HG02588 (cell line): ENCODE results near the gene SH3RF2.
"Not testable (repeated sequence)": the region's sequence is repeated elsewhere in the genome, so short reads cannot be mapped to it uniquely, and the experiment has no call there.

Source experiments
- ATAC-seq: cut with Tn5 transposase; IDR thresholded peaks from one replicate; pipeline ENCODE4 v1.9.1; 2021; ENCODE audit warnings: mild to moderate bottlenecking, moderate library complexity; ENCODE audit not compliant: unreplicated experiment

SH3RF2 gene

DNA sequence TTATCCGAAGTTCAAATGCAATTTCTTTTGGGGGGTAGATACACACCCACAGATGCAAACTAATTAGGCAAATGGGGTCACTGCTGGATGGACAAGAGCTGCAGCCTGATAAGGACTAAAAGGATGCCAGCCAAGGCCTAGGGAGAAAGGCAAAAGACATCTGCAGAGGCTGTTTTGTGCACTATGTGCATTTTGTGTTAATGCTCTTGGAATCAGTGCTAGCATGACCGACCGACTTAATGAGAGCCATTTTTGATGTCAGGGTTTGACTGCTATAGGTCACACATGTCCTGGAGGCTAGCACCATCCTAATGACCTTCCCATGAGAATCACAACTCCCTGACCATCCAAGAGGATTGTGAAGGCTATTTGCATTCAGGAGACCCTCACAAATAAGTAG, 134.4 kb downstream of the SH3RF2 start:
- no peak for ATAC-seq

DNA sequence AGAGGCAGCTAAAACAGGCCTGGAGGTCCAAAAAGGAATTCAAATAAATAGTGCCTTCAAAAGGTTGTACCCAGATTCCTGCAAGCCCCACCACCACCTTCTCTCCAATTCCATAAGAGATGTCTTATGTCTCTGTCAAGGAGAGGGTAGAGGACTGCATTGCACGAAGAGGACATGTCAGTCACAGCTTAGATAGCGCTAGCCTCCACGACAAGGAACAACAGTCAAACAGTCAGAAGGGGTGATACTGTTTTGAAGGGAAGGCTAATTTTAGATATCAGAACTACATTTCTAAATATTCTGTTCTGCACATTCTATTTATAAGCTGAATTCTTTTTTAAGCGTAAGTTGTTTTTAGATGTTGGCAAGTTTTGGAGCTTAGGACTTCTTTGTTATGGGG, 134.8 kb downstream of the SH3RF2 start:
- no peak for ATAC-seq

- no peak for ATAC-seq
Observed at GRCh38 chr5:146072595-146072994, 136.2 kb downstream of the SH3RF2 start.

DNA sequence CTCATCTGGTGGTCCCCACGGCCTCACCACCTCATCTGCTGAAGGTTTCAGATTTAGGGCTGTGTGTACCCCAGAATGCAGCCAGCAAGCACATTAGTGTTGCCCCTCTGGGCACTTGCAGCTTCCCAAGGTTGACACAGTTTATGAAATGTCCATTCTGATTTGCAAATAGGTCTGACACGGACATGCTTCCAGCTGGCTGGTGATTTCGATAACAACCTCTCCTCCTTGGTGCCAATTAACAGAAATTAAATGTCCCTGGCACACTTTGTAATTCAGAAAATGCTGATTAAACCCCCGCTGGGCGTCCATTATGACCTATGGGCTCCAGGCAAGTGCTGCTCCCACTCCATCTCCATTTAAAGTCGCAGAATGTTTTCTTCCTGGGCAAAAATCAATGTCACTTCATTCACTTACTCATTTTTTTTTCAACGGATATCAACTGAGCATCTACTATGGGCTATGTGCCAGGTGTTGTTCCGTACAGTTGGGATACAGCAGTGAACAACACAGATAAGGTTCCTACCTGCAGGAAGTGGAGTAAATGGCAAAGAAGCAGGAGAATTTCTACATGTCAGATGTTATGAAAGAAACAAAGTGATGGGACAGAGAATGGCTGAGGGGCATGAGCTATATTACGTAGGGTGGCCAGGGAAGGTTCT, 137.0 kb downstream of the SH3RF2 start:
- no peak for ATAC-seq

DNA sequence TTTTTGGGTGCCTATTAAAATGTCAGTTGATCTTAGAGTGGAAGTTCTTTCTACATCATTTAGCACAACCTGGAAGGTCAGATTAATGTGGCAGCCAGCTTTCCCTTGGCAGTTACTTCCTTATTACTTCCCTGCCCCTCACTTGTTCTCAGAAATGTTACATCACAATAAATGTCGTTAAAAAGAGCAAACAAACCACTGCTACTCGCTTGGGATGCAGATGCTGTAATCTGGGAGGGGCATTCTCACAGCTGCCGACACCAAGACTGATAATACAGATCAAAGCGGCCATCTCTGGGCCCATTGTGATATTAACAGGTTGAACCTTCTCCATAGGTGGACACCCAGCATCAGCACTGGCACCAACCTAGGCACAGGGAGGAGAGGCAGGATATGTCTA, 139.7 kb downstream of the SH3RF2 start:
- no peak for ATAC-seq

DNA sequence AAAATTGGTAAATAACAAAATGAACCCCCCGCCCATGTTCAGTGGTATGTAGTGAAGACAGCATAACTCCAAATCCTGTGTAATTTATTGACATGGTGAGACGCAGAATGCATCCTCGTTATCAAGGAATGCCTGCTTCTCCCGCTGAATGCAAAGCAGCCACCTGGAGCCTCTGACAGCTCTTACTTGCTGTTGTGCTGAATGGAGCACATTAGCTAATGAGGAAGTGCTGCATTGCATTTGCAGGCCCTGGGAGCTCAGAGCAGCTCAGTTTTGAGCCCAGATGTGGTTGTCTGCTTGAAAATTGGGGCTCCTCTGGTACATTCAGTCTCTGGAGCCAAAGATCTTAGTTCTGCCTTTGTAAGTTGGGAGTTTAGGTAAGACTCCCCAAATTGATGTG, 140.1 kb downstream of the SH3RF2 start:
- ATAC-seq, result no peak

- no peak for ATAC-seq
Observed at GRCh38 chr5:146078566-146078965, 142.2 kb downstream of the SH3RF2 start.

- ATAC-seq, result no peak
Observed at GRCh38 chr5:146079695-146080373, 143.5 kb downstream of the SH3RF2 start.

- ATAC-seq, result no peak
Observed at GRCh38 chr5:146081556-146081955, 145.2 kb downstream of the SH3RF2 start.

- ATAC-seq, result peak; percentile 98
Observed at GRCh38 chr5:146082798-146083197, 146.4 kb downstream of the SH3RF2 start.

- no peak for ATAC-seq
Observed at GRCh38 chr5:146084376-146084775, 148.0 kb downstream of the SH3RF2 start.

- ATAC-seq, result no peak
Observed at GRCh38 chr5:146088098-146088497, 151.7 kb downstream of the SH3RF2 start.

DNA sequence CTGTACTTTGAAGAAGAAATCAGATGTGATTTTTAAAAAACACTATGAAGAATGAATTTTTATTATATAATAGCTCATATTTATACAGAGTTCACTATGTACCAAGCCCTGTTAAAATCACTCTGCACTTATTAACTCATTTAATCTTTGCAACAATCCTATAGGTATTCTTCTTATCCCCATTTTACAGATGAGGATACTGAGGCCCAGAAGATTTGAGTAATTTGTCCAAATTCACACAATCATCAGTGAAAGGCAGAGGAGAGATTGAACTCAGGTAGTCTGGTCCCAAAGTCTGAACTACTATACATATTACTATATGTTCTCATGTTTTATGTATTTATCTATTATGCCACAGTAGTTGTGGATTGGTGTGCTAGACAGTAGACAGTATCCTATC, 152.9 kb downstream of the SH3RF2 start:
- no peak for ATAC-seq

DNA sequence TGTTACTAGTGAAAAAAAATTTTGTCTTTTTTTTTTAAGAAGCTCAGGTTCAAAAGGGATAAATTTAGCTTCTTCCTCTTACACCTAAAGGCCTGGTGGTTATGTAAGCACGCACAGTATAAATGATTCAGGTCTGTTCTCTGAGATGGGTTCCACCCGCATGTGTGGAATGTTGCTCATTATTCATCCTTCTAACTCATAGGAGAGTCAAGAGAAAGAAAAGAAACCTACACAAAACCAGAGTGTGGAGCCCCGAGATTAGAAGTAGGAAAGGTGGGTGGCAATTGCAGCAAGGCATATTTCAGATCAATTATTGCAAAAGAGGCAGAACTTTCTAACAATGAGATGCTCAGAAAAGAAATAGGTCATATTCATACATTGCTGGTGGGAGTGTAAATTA, 155.5 kb downstream of the SH3RF2 start:
- ATAC-seq, result no peak

GRCh38 chr5:146098047-146098446, 161.7 kb downstream of the SH3RF2 start:
- no peak for ATAC-seq

DNA sequence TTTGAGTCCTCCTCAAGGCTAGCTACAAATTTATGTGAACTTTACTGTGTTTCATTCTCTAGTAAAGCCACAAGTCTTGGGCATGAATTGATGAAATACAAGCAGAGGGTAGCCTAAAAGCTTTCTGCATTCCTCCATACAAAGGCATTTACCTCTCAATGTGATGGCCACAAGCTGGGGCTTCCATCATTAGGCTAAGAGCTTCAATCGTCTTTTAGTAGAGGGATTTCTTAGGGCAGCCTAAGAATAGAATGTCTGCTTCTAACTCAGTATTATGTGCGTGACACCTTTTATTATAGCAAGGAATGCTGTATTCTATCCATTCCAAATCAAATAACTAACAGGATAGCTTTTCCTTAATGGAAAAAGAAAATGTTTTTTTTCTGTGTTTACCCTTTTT, 165.3 kb downstream of the SH3RF2 start:
- no peak for ATAC-seq

GRCh38 chr5:146103594-146103993, 167.2 kb downstream of the SH3RF2 start:
- no peak for ATAC-seq

DNA sequence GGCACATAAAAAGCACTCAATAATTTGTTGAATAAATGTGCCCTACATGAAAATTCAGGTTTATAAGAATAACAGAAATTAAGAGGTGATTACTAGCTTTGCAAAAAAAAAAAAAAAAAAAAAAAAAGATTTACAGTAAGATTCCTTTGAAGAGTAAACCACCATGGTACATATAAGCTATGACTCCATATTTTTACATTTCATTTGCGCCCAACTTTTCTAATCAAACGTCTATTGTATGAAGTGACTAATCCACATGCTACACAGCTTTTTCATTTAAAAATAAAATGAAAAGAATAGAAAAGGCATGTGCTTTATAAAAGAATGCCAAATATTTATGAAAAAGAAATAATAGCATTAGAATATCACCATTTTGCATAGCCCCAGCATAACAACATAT, 169.1 kb downstream of the SH3RF2 start, which contains the start of gene PLAC8L1:
PLAC8L1 (minus strand) TSS at position 101 of the 400 bp plus-strand sequence. CDS start 1,266 bp downstream, outside the sequence.
- ATAC-seq, result no peak

- no peak for ATAC-seq
Observed at GRCh38 chr5:146107901-146108300, 171.5 kb downstream of the SH3RF2 start.

- not testable (repeated sequence) for ATAC-seq
Observed at GRCh38 chr5:146108870-146109269, 172.5 kb downstream of the SH3RF2 start.

DNA sequence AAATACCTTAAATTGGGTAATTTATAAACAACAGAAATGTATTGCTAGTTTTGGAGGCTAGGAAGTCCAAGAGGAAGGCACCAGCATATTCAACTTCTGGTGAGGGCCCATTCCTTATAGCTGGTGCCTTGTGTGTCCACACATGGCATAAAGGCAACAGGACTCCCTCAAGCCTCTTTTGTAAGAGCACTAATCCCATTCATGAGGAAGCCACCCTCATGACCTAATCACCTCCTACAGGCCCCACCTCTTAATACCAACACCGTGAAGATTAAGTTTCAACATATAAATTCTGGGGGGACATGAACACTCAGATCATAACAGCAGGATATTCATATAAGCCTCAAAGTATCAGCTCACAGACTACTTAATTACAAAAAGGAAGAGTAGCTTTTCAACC, 173.0 kb downstream of the SH3RF2 start:
- no peak for ATAC-seq

GRCh38 chr5:146111409-146111808, 175.0 kb downstream of the SH3RF2 start:
- ATAC-seq, result no peak

GRCh38 chr5:146112476-146112875, 176.1 kb downstream of the SH3RF2 start:
- no peak for ATAC-seq
